ENCODE data around the gene ADGRG6.

DNA sequence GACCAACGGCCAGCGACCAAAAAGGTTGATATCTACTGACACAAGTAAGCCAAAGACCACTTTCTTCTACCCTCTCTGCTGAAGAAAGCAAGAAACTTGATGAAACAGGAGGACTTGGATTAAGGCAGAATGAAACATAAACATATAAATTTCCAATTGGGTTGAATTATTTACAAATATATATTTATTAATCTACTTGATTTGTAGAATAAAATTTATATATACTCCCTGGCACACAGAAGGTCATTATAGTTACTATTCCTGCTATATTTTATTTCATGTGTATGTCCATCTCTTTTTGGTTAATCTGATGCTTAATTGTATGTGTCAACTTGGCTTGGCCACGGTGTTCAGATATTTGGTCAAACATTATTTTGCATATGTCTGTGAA, 4.2 kb upstream of the ADGRG6 start:
- TF ChIP-seq, protein P1, sequence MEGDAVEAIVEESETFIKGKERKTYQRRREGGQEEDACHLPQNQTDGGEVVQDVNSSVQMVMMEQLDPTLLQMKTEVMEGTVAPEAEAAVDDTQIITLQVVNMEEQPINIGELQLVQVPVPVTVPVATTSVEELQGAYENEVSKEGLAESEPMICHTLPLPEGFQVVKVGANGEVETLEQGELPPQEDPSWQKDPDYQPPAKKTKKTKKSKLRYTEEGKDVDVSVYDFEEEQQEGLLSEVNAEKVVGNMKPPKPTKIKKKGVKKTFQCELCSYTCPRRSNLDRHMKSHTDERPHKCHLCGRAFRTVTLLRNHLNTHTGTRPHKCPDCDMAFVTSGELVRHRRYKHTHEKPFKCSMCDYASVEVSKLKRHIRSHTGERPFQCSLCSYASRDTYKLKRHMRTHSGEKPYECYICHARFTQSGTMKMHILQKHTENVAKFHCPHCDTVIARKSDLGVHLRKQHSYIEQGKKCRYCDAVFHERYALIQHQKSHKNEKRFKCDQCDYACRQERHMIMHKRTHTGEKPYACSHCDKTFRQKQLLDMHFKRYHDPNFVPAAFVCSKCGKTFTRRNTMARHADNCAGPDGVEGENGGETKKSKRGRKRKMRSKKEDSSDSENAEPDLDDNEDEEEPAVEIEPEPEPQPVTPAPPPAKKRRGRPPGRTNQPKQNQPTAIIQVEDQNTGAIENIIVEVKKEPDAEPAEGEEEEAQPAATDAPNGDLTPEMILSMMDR (IDR thresholded peaks at IDR 0.05) = no peak
- no peak for TF ChIP-seq POLR2A (IDR thresholded peaks at IDR 0.05)

Measured in esophagus squamous epithelium (tissue), 4 donors.